22Rv1 (cell line): ENCODE data around the gene SLC7A11.

Experiments used
- ZFX ChIP-seq: fragments of 450-650 bp; IDR thresholded peaks from 2 replicates; pipeline ENCODE4 v1.6.1; 2017; ENCODE audit warnings: antibody characterized with exemption, borderline replicate concordance
- TF ChIP-seq, protein P1 (sequence below): fragments of 450-650 bp; IDR thresholded peaks from 2 replicates; pipeline ENCODE4 v1.5.1; 2017; ENCODE audit warnings: mild to moderate bottlenecking

DNA sequence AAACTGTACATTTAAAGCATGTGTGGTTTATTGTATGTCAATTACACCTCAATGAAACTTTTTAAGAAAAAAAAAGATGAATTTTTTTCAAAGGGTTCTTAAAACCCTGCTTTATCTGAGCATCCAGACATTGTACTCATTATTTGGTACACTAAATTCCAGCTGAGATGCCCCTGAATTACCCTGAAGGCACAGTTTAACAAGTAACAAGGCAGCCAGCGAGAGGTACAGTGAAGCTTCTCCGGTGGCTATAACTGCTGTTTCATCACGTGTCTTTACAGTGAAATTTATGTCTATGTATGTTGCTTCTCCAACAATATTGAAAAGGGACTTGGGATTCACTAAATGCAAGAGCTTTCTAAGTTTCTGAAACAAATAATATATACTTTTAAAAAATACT is 15.8 kb downstream of the SLC7A11 start:
- TF ChIP-seq, protein P1, sequence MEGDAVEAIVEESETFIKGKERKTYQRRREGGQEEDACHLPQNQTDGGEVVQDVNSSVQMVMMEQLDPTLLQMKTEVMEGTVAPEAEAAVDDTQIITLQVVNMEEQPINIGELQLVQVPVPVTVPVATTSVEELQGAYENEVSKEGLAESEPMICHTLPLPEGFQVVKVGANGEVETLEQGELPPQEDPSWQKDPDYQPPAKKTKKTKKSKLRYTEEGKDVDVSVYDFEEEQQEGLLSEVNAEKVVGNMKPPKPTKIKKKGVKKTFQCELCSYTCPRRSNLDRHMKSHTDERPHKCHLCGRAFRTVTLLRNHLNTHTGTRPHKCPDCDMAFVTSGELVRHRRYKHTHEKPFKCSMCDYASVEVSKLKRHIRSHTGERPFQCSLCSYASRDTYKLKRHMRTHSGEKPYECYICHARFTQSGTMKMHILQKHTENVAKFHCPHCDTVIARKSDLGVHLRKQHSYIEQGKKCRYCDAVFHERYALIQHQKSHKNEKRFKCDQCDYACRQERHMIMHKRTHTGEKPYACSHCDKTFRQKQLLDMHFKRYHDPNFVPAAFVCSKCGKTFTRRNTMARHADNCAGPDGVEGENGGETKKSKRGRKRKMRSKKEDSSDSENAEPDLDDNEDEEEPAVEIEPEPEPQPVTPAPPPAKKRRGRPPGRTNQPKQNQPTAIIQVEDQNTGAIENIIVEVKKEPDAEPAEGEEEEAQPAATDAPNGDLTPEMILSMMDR, result no peak
- no peak for TF ChIP-seq ZFX
